Astrocyte (in vitro differentiated cells and primary cell): ENCODE measurements around the gene ABCC1. TPM values are rescaled to one million over a fixed set of nuclear protein-coding genes. Genes with fewer than 3 reads are reported as not detected.

ENCODE experiments used
- DNase-seq: peaks from one replicate; pipeline ENCODE4 v3.0.0-alpha.2; 2010; ENCODE audit warnings: low read depth
- FAIRE-seq: peaks from 2 replicates; lab custom pipeline; 2011; peaks lifted over from hg19 to GRCh38; lab: Jason Lieb, UNC
- H2AFZ ChIP-seq: 2 replicates; pipeline ENCODE4 v1.6.0; 2012; ENCODE audit warnings: low read depth, low read length, inconsistent platforms
- H3K27ac ChIP-seq: 2 replicates; pipeline ENCODE4 v1.5.1; 2011; ENCODE audit warnings: low read depth, low read length, inconsistent platforms
- H3K27me3 ChIP-seq: 2 replicates; pipeline ENCODE4 v1.6.0; 2011; ENCODE audit warnings: low read length, inconsistent platforms; ENCODE audit not compliant: insufficient read depth
- H3K36me3 ChIP-seq: 2 replicates; pipeline ENCODE4 v1.5.1; 2011; ENCODE audit warnings: low read length, inconsistent platforms; ENCODE audit not compliant: insufficient read depth
- H3K4me1 ChIP-seq: 2 replicates; pipeline ENCODE4 v1.5.1; 2011; ENCODE audit warnings: low read length, inconsistent platforms; ENCODE audit not compliant: insufficient read depth
- H3K4me2 ChIP-seq: 2 replicates; pipeline ENCODE4 v1.6.0; 2012; ENCODE audit warnings: low read length, inconsistent platforms
- H3K4me3 ChIP-seq: 2 replicates; pipeline ENCODE4 v1.5.1; 2011; ENCODE audit warnings: low read depth, mild to moderate bottlenecking, low read length, inconsistent platforms; ENCODE audit not compliant: insufficient read depth
- H3K79me2 ChIP-seq: 2 replicates; pipeline ENCODE4 v1.6.0; 2012; ENCODE audit warnings: mild to moderate bottlenecking, low read length, inconsistent platforms; ENCODE audit not compliant: insufficient read depth
- H3K9ac ChIP-seq: 2 replicates; pipeline ENCODE4 v1.6.0; 2012; ENCODE audit warnings: mild to moderate bottlenecking, low read length, inconsistent platforms
- H3K9me3 ChIP-seq: 2 replicates; pipeline ENCODE4 v1.5.1; 2012; ENCODE audit warnings: low read depth, mild to moderate bottlenecking, low read length, inconsistent platforms; ENCODE audit not compliant: insufficient read depth
- H4K20me1 ChIP-seq: 2 replicates; pipeline ENCODE4 v1.6.0; 2012; ENCODE audit warnings: low read length, inconsistent platforms; ENCODE audit not compliant: insufficient read depth
- H3K27ac Mint-ChIP-seq: one replicate; pipeline ENCODE4 v1.8.0; 2021; ENCODE audit warnings: mild to moderate bottlenecking, mixed read lengths; ENCODE audit not compliant: unreplicated experiment
- H3K27me3 Mint-ChIP-seq: one replicate; pipeline ENCODE4 v1.8.0; 2021; ENCODE audit warnings: low read depth, mixed read lengths; ENCODE audit not compliant: unreplicated experiment
- H3K36me3 Mint-ChIP-seq: one replicate; pipeline ENCODE4 v1.8.0; 2021; ENCODE audit warnings: low read depth, mixed read lengths; ENCODE audit not compliant: unreplicated experiment
- H3K4me1 Mint-ChIP-seq: one replicate; pipeline ENCODE4 v1.8.0; 2021; ENCODE audit warnings: low read depth, mixed read lengths; ENCODE audit not compliant: unreplicated experiment
- H3K4me3 Mint-ChIP-seq: one replicate; pipeline ENCODE4 v1.8.0; 2021; ENCODE audit warnings: mild to moderate bottlenecking, moderate library complexity, mixed read lengths; ENCODE audit not compliant: unreplicated experiment
- H3K9me3 Mint-ChIP-seq: one replicate; pipeline ENCODE4 v1.8.0; 2021; ENCODE audit warnings: mild to moderate bottlenecking, mixed read lengths; ENCODE audit not compliant: unreplicated experiment
- EZH2 ChIP-seq: IDR thresholded peaks from 2 replicates; pipeline ENCODE4 v1.6.1; 2012; ENCODE audit warnings: mild to moderate bottlenecking, low read length, inconsistent platforms; ENCODE audit not compliant: insufficient read depth
- total RNA-seq: library from RNA; stranded (reverse); gene quantifications from 2 replicates; pipeline ENCODE4 v1.2.1, GENCODE V29; 2021
- TF ChIP-seq, protein P1 (sequence below): IDR thresholded peaks from 2 replicates; pipeline ENCODE4 v1.5.1; 2011; ENCODE audit warnings: low read depth, mild to moderate bottlenecking, inconsistent platforms, low read length, moderate library complexity; ENCODE audit not compliant: insufficient read depth

The ABCC1 gene
- total RNA-seq, 1 donor from 2014 or later: 42.1 TPM

DNA sequence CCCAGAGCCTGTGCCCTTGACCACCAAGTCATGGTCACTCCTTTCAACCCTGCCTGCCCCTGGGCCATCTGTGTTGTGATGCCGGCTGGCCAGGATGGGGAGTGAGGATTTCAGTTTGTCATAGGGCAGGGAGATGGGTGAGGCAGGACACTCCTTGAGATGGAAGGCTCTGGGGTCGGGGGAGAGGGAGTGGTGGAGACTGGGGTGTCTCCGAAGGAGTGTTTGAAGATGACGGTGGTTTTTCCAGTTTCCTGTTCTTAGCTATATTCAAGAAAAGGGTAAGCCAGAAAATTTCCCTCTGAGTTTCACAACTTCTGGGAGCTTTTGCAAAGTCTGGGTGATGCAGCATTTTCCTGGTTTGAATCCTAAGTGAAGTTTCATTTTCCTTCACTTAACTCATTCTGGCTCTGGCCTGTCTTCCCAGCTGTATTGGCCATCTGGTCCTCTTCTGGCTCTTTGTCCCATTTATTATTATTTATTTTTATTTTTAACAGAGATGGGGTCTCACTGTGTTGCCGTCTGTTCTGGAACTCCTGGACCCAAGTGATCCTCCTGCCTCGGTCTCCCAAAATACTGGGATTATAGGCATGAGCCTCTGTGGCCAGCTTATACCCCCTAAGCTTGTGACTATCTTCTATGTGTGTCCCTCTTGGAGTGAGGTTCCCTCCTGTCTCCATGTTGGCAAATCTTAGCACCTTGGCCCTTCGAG lies 27.7 kb downstream of the ABCC1 start:
- Histone ChIP-seq H3K9me3 (peaks cover 15% of the 10 kb centered on the region), H3K27ac (no peak overlapping the region), H3K4me3 (no peak overlapping the region), H3K4me2 (no peak overlapping the region), H3K9ac (no peak overlapping the region), H3K79me2 (peaks cover 91% of the 10 kb centered on the region), H2AFZ (no peak overlapping the region), H3K4me1 (peaks cover 8% of the 10 kb centered on the region), H3K27me3 (no peaks in the 10 kb centered on the region), H3K36me3 (no peaks in the 10 kb centered on the region), H4K20me1 (peaks cover 72% of the 10 kb centered on the region)
- no peak for DNase-seq
- peaks cover 6% of the 10 kb centered on the region for H3K4me1 Mint-ChIP-seq
- TF ChIP-seq EZH2: no peak
- TF ChIP-seq, protein P1, sequence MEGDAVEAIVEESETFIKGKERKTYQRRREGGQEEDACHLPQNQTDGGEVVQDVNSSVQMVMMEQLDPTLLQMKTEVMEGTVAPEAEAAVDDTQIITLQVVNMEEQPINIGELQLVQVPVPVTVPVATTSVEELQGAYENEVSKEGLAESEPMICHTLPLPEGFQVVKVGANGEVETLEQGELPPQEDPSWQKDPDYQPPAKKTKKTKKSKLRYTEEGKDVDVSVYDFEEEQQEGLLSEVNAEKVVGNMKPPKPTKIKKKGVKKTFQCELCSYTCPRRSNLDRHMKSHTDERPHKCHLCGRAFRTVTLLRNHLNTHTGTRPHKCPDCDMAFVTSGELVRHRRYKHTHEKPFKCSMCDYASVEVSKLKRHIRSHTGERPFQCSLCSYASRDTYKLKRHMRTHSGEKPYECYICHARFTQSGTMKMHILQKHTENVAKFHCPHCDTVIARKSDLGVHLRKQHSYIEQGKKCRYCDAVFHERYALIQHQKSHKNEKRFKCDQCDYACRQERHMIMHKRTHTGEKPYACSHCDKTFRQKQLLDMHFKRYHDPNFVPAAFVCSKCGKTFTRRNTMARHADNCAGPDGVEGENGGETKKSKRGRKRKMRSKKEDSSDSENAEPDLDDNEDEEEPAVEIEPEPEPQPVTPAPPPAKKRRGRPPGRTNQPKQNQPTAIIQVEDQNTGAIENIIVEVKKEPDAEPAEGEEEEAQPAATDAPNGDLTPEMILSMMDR: no peak
- peaks cover 26% of the 10 kb centered on the region for H3K36me3 Mint-ChIP-seq
- H3K27ac Mint-ChIP-seq: peak overlapping the region; percentile 31
- H3K9me3 Mint-ChIP-seq: peaks cover 17% of the 10 kb centered on the region
- no peak overlapping the region for H3K4me3 Mint-ChIP-seq
- no peak for FAIRE-seq
- no peaks in the 10 kb centered on the region for H3K27me3 Mint-ChIP-seq

- H3K9me3 Mint-ChIP-seq: peaks cover 20% of the 10 kb centered on the region
- H3K79me2 ChIP-seq: peaks cover 88% of the 10 kb centered on the region
- H2AFZ ChIP-seq: no peak overlapping the region
- peaks cover 12% of the 10 kb centered on the region for H3K9me3 ChIP-seq
- peaks cover 2% of the 10 kb centered on the region for H3K4me1 Mint-ChIP-seq
- no peak for FAIRE-seq
- H3K36me3 ChIP-seq: no peaks in the 10 kb centered on the region
- H3K27me3 Mint-ChIP-seq: no peaks in the 10 kb centered on the region
- peaks cover 18% of the 10 kb centered on the region for H3K4me1 ChIP-seq
- no peak overlapping the region for H3K9ac ChIP-seq
- peaks cover 63% of the 10 kb centered on the region for H4K20me1 ChIP-seq
- H3K27ac Mint-ChIP-seq: no peak overlapping the region
- H3K4me3 ChIP-seq: no peak overlapping the region
- no peak overlapping the region for H3K27ac ChIP-seq
- H3K36me3 Mint-ChIP-seq: peaks cover 32% of the 10 kb centered on the region
- no peak overlapping the region for H3K4me2 ChIP-seq
- no peak for DNase-seq
- H3K4me3 Mint-ChIP-seq: no peak overlapping the region
- H3K27me3 ChIP-seq: no peaks in the 10 kb centered on the region
- TF ChIP-seq, protein P1: no peak
- TF ChIP-seq EZH2: no peak
These were observed 30.4 kb downstream of the ABCC1 start for GRCh38 chr16:15979801-15980200.

DNA sequence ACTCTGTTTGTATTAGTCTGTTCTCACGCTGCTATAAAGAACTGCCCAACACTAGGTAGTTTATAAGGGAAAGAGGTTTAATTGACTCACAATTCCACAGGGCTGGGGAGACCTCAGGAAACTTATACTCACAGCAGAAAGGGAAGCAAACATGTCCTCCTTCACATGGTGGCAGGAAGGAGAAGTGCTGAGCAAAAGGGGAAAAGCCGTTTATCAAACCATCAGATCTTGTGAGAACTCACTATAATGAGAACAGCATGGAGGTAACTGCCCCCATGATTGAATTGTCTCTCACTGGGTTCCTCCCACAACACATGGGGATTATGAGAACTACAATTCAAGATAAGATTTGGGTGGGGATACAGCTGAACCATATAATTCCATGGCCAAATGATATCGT lies 30.9 kb downstream of the ABCC1 start:
- no peak overlapping the region for H3K4me2 ChIP-seq
- H3K4me1 Mint-ChIP-seq: peaks cover 2% of the 10 kb centered on the region
- peaks cover 63% of the 10 kb centered on the region for H4K20me1 ChIP-seq
- FAIRE-seq (no peak), DNase-seq (no peak)
- H3K9me3 Mint-ChIP-seq: peaks cover 20% of the 10 kb centered on the region
- H3K36me3 Mint-ChIP-seq: peaks cover 32% of the 10 kb centered on the region
- no peak overlapping the region for H3K9ac ChIP-seq
- H3K27ac ChIP-seq: no peak overlapping the region
- H3K27ac Mint-ChIP-seq: no peak overlapping the region
- peaks cover 12% of the 10 kb centered on the region for H3K9me3 ChIP-seq
- TF ChIP-seq, protein P1: no peak
- TF ChIP-seq EZH2: no peak
- H3K4me3 Mint-ChIP-seq: no peak overlapping the region
- peaks cover 88% of the 10 kb centered on the region for H3K79me2 ChIP-seq
- H3K27me3 ChIP-seq: no peaks in the 10 kb centered on the region
- peaks cover 18% of the 10 kb centered on the region for H3K4me1 ChIP-seq
- no peaks in the 10 kb centered on the region for H3K36me3 ChIP-seq
- no peak overlapping the region for H2AFZ ChIP-seq
- H3K4me3 ChIP-seq: no peak overlapping the region
- H3K27me3 Mint-ChIP-seq: no peaks in the 10 kb centered on the region
